HL-60 (cell line): Measurements from ENCODE around the gene ALDH1A2.

Experiments used
- DNase-seq, 2 experiments: peaks; one replicate each; pipeline ENCODE4 v3.0.0-alpha.2; 2010 to 2020; ENCODE audit warnings: low read depth in 1 of 2, low spot score in 1 of 2
- H3K27ac ChIP-seq: fragments of 250-450 bp; sonication (Bioruptor Pico); replicated peaks from 2 replicates; pipeline ENCODE4 v1.5.1; 2020; ENCODE audit warnings: mild to moderate bottlenecking, moderate library complexity
- H3K27me3 ChIP-seq: fragments of 250-450 bp; sonication (Bioruptor Pico); 2 replicates; pipeline ENCODE4 v1.5.1; 2021; ENCODE audit warnings: mild to moderate bottlenecking, moderate library complexity; ENCODE audit not compliant: insufficient read depth, poor library complexity, severe bottlenecking
- H3K4me3 ChIP-seq: replicated peaks from 2 replicates; pipeline ENCODE4 v1.5.1; 2011; ENCODE audit warnings: mild to moderate bottlenecking, control low read depth, low read length; ENCODE audit not compliant: insufficient read depth
- CTCF ChIP-seq: IDR thresholded peaks from one replicate; pipeline ENCODE4 v1.5.1; 2011; ENCODE audit warnings: low read length, control low read depth, inconsistent platforms; ENCODE audit not compliant: insufficient read depth
- GABPA ChIP-seq: IDR thresholded peaks from 2 replicates; pipeline ENCODE4 v1.6.1; 2012; ENCODE audit warnings: low read depth
- POLR2AphosphoS5 ChIP-seq: IDR thresholded peaks from 2 replicates; pipeline ENCODE4 v1.6.1; 2012; ENCODE audit warnings: low read depth
- REST ChIP-seq: IDR thresholded peaks from 2 replicates; pipeline ENCODE4 v1.6.1; 2012; ENCODE audit warnings: low read depth; ENCODE audit not compliant: insufficient replicate concordance
- SPI1 ChIP-seq: IDR thresholded peaks from 2 replicates; pipeline ENCODE4 v1.6.1; 2012; ENCODE audit warnings: low read depth, mild to moderate bottlenecking, borderline replicate concordance

ALDH1A2 gene

GRCh38 chr15:58095415-58095814 lies 29.9 kb upstream of the ALDH1A2 start:
- Histone ChIP-seq H3K4me3 (no peak overlapping the region), H3K27me3 (no peaks in the 10 kb centered on the region), H3K27ac (no peak overlapping the region)
- no peak for DNase-seq
- TF ChIP-seq SPI1 (no peak), GABPA (no peak), POLR2AphosphoS5 (no peak), CTCF (no peak), REST (no peak)

DNA sequence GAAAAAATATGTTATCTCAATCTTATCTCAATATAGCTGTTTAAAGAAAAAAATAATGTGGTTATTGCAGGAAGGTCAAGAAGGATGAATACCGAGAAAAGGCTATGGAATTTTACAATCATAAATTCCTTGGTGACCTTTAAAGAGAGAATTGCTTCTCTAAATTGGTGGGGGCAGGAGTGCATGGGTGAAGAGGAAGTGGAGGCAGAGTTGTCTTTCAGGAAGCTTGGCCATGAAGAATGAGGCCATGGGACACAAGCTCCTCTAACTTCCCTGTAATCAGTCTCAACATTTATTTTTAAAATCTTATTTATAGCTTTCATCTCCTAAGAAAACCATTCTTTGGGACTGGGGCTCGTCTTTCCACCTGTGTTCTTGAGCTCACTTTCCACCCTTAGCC lies 22.4 kb upstream of the ALDH1A2 start:
- DNase-seq: peak in 1 of 2 experiments; percentile 50
- no peak for TF ChIP-seq CTCF
- TF ChIP-seq SPI1: peak; percentile 90
- TF ChIP-seq GABPA: no peak
- no peak for TF ChIP-seq REST
- H3K27me3 ChIP-seq: no peaks in the 10 kb centered on the region
- H3K4me3 ChIP-seq: no peak overlapping the region
- H3K27ac ChIP-seq: no peak overlapping the region

- Histone ChIP-seq H3K27me3 (no peaks in the 10 kb centered on the region), H3K4me3 (no peak overlapping the region), H3K27ac (no peak overlapping the region)
- TF ChIP-seq CTCF (no peak), SPI1 (no peak), GABPA (no peak), POLR2AphosphoS5 (no peak), REST (no peak)
- no peak for DNase-seq
Measured at GRCh38 chr15:58086491-58086890, 21.0 kb upstream of the ALDH1A2 start.
